RWPE1 (cell line): Measurements from ENCODE around the gene KCNT2.

Experiments used
- CTCF ChIA-PET: fragments of 350-600 bp; sonication (Branson Sonifier 250); formaldehyde crosslinking; extraction: SDS; loops from one replicate; lab custom pipeline; 2021; lab: Yijun Ruan, JAX
- POLR2A ChIA-PET: fragments of 400-600 bp; formaldehyde crosslinking; extraction: SDS; loops from one replicate; lab custom pipeline; 2020; ENCODE audit warnings: antibody characterized with exemption; ENCODE audit not compliant: low non-redundant PET; lab: Yijun Ruan, JAX
- DNase-seq: peaks from one replicate; pipeline ENCODE4 v3.0.0; 2012; ENCODE audit warnings: low spot score
- H3K27ac ChIP-seq: fragments of 450-650 bp; 2 replicates; pipeline ENCODE4 v1.5.1; 2017
- TF ChIP-seq, protein P1 (sequence below): fragments of 450-650 bp; conservative IDR thresholded peaks from 2 replicates; pipeline ENCODE4 v1.5.1; 2017; ENCODE audit warnings: low read depth, mild to moderate bottlenecking

KCNT2 gene

DNA sequence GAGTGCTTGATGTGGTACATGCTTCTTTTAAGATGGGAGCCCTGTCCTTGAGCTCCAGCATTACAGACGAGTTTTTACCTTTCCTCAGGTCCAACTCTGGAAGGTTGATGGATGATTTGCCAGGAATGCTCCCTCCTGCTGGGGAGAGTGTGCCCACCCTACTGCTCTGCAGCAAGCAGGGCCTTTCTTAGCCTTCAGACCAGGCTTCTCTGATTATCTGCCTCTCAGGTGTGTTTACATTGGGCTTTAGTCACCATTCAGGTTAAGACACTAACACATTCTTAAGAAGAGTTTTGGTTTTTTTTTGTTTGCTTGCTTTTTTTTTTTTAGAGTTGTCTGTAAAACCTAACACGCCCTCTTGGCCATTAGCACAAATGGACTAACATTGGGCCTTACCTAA is 301.8 kb downstream of the KCNT2 start:
- DNase-seq, result no peak
- no peak overlapping the region for H3K27ac ChIP-seq
- ChIA-PET POLR2A (no interaction called here), CTCF (interaction anchor here (0.6 to 1.3 kb wide), 6 partner anchors 10 to 1483 kb away, joined by 3 to 4 read pairs (median 3); no protein-coding TSS in a partner anchor)
- TF ChIP-seq, protein P1, sequence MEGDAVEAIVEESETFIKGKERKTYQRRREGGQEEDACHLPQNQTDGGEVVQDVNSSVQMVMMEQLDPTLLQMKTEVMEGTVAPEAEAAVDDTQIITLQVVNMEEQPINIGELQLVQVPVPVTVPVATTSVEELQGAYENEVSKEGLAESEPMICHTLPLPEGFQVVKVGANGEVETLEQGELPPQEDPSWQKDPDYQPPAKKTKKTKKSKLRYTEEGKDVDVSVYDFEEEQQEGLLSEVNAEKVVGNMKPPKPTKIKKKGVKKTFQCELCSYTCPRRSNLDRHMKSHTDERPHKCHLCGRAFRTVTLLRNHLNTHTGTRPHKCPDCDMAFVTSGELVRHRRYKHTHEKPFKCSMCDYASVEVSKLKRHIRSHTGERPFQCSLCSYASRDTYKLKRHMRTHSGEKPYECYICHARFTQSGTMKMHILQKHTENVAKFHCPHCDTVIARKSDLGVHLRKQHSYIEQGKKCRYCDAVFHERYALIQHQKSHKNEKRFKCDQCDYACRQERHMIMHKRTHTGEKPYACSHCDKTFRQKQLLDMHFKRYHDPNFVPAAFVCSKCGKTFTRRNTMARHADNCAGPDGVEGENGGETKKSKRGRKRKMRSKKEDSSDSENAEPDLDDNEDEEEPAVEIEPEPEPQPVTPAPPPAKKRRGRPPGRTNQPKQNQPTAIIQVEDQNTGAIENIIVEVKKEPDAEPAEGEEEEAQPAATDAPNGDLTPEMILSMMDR, result no peak

DNA sequence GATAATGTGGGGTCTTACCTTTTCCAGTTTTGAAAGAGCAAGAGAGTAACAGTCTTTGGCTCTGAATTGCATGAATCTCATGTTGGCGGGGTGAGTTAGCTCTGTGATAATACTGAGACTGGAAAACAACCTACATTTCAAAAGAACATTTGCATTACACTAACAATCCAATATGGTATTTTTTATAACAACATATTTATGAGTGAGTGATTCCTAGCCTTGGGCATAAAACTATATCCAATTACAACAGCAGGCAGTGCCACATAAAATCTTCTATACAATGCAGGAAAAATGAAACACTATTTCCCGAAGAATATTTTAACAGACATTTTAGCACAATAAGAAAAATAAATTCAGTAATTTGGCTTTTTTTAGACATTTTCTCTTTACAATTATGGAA is 303.0 kb downstream of the KCNT2 start:
- CTCF ChIA-PET, result interaction anchor here (0.6 to 1.4 kb wide), 3 partner anchors 113 to 366 kb away, joined by 3 to 5 read pairs (median 5); no protein-coding TSS in a partner anchor

DNA sequence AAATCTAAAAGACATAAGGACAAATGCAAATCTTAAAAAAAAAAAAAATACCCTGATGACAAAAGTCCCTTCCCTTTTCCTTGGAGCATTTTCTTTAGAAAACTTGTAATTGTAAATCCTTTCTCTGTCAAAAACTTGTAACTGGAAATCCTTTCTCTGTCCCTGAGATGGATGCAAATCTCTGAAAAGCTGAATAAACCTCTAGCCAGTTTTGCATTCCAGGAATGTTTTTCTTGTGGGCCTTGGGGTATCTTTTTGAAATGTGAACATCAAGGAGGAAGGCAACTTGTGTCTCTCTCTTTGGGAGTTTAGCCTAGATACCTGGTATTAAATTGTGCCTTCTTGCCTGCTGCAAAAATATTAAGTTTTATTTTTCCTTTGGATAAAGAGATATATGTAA is 305.3 kb downstream of the KCNT2 start:
- no peak overlapping the region for H3K27ac ChIP-seq
- TF ChIP-seq, protein P1, result no peak
- ChIA-PET POLR2A (no interaction called here), CTCF (interaction anchor here (0.7 kb wide), 1 partner anchor 96 kb away, joined by 5 read pairs; no protein-coding TSS in a partner anchor)
- DNase-seq, result no peak

More for the DNA sequence above, 303.0 kb downstream of the KCNT2 start:
- no peak for DNase-seq
- H3K27ac ChIP-seq, result no peak overlapping the region
- POLR2A ChIA-PET, result no interaction called here
- TF ChIP-seq, protein P1, result no peak

DNA sequence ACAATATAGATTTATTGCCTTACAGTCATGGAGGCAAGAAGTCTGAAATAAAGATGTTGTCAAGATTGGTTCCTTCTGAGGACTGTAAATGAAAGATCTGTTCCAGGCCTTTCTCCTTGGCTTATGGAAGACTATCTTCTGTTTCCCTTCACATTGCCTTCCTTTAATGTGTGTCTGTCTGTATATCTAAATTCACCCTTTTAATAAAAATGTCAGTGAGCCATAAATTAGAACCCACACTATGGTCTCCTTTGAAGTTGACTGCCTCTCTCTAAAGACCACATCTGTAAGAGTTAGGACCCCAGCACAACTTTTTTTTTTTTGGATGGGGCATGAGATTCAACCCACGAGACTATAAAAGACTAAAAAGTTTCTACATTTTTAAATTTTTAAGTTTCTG is 305.8 kb downstream of the KCNT2 start:
- POLR2A ChIA-PET, result no interaction called here
- H3K27ac ChIP-seq, result no peak overlapping the region
- DNase-seq, result no peak
- CTCF ChIA-PET, result interaction anchor here (0.7 kb wide), 1 partner anchor 95 kb away, joined by 5 read pairs; no protein-coding TSS in a partner anchor
- TF ChIP-seq, protein P1, result no peak

DNA sequence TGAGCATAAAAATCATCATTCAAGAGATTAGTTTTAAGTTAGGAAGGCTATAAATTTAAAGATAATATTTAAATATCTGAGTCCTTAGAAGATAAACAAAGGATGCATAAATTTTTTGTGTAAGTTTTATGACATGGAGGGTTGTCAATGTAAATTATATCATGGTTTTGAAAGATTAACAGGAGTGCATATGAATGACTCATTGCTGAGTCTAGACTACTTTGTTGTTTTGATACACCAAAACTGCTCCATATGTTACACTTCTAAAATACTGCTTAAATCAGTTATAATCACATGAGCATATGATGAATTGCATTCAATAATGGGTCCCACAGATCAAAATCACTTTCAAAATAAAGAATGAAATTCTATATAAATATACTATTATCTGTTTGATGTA is 312.5 kb downstream of the KCNT2 start:
- DNase-seq, result peak; percentile 11
- H3K27ac ChIP-seq, result no peak overlapping the region
- CTCF ChIA-PET, result no interaction called here
- POLR2A ChIA-PET, result no interaction called here
- TF ChIP-seq, protein P1, result no peak

DNA sequence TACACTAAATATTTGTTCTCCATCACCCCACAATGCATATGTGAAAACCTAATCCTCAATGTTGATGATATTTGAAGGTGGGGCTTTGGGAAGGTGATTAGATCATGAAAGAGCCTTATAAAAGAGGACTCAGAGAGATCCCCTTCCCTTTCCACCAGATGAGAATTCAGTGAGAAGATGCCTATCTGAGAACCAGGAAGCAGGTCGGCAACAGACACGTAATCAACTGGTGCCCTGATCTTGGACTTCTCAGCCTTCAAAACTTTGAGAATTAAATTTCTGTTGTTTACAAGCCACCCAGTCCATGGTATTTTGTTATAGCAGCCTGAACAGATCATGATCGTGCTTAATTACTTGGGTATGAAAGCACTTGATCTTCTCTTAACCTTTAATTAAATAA is 329.4 kb downstream of the KCNT2 start:
- DNase-seq, result no peak
- ChIA-PET POLR2A (no interaction called here), CTCF (no interaction called here)
- no peak overlapping the region for H3K27ac ChIP-seq
- TF ChIP-seq, protein P1, result no peak
